ENCODE results near the gene MYO1F.
"Not testable (repeated sequence)": the region's sequence is repeated elsewhere in the genome, so short reads cannot be mapped to it uniquely, and the experiment has no call there.

The MYO1F gene

GRCh38 chr19:8564866-8565265 is 12.4 kb downstream of the MYO1F start:
- not testable (repeated sequence) for DNase-seq (ENCODE audit: low read depth in 2 of 2)

- no peak for DNase-seq (ENCODE audit: low read depth in 2 of 2)
Observed at GRCh38 chr19:8561075-8561764, 16.0 kb downstream of the MYO1F start.

GRCh38 chr19:8558325-8558724 is 18.9 kb downstream of the MYO1F start:
- no peak for DNase-seq (ENCODE audit: low read depth in 2 of 2)

GRCh38 chr19:8557642-8558238 is 19.5 kb downstream of the MYO1F start:
- DNase-seq (ENCODE audit: low read depth in 2 of 2): no peak

- not testable (repeated sequence) for DNase-seq (ENCODE audit: low read depth in 2 of 2)
Observed at GRCh38 chr19:8553729-8554128, 23.5 kb downstream of the MYO1F start.

- no peak for DNase-seq (ENCODE audit: low read depth in 2 of 2)
Observed at GRCh38 chr19:8552810-8553209, 24.4 kb downstream of the MYO1F start.

GRCh38 chr19:8550070-8550469 is 27.2 kb downstream of the MYO1F start:
- DNase-seq (ENCODE audit: low read depth in 2 of 2): no peak

GRCh38 chr19:8545743-8546142 is 31.5 kb downstream of the MYO1F start:
- DNase-seq (ENCODE audit: low read depth in 2 of 2): no peak

GRCh38 chr19:8544168-8544567 is 33.1 kb downstream of the MYO1F start:
- DNase-seq (ENCODE audit: low read depth in 2 of 2): no peak

GRCh38 chr19:8539621-8540149 is 37.6 kb downstream of the MYO1F start:
- DNase-seq (ENCODE audit: low read depth in 2 of 2): no peak

- DNase-seq (ENCODE audit: low read depth in 2 of 2): no peak
Observed at GRCh38 chr19:8537099-8537498, 40.1 kb downstream of the MYO1F start.

GRCh38 chr19:8536282-8536681 is 41.0 kb downstream of the MYO1F start:
- DNase-seq (ENCODE audit: low read depth in 2 of 2): no peak

- DNase-seq (ENCODE audit: low read depth in 2 of 2): no peak
Observed at GRCh38 chr19:8532225-8532624, 45.0 kb downstream of the MYO1F start.

GRCh38 chr19:8531470-8531869 is 45.8 kb downstream of the MYO1F start:
- no peak for DNase-seq (ENCODE audit: low read depth in 2 of 2)

GRCh38 chr19:8530061-8530679 is 47.1 kb downstream of the MYO1F start:
- DNase-seq (ENCODE audit: low read depth in 2 of 2): no peak

- no peak for DNase-seq (ENCODE audit: low read depth in 2 of 2)
Observed at GRCh38 chr19:8529369-8530006, 47.8 kb downstream of the MYO1F start.

GRCh38 chr19:8528500-8528899 is 48.7 kb downstream of the MYO1F start:
- DNase-seq (ENCODE audit: low read depth in 2 of 2): no peak

GRCh38 chr19:8526345-8527091 is 50.7 kb downstream of the MYO1F start:
- no peak for DNase-seq (ENCODE audit: low read depth in 2 of 2)

GRCh38 chr19:8525401-8525684 is 51.9 kb downstream of the MYO1F start:
- DNase-seq (ENCODE audit: low read depth in 2 of 2): no peak

GRCh38 chr19:8519388-8519787 is 57.9 kb downstream of the MYO1F start:
- no peak for DNase-seq (ENCODE audit: low read depth in 2 of 2)

GRCh38 chr19:8518536-8518935 is 58.7 kb downstream of the MYO1F start:
- DNase-seq (ENCODE audit: low read depth in 2 of 2): no peak

Data from stimulated activated CD8-positive, alpha-beta memory T cell treated with anti-CD3 and anti-CD28 coated beads, Interleukin-15, amount 100 ng/mL, for 4 hours (primary cell).